ENCODE data around the gene SLC5A2. TPM values are rescaled to one million over a fixed set of nuclear protein-coding genes. Genes with fewer than 3 reads are reported as not detected.

The SLC5A2 gene
- total RNA-seq, 1 donor from 2014 or later = 0.53 TPM

GRCh38 chr16:31489616-31490584 is 7.0 kb downstream of the SLC5A2 start:
- Histone ChIP-seq H3K36me3 (peaks cover 23 to 46% of the 10 kb centered on the region in 2 donors), H3K27ac (no peak overlapping the region), H3K27me3 (no peaks in the 10 kb centered on the region), H3K9me3 (no peaks in the 10 kb centered on the region), H3K4me3 (no peak overlapping the region), H3K4me1 (peaks cover 10 to 15% of the 10 kb centered on the region in 2 donors)
- intact Hi-C loops (cut with DNase I) = no loop called here
- TF ChIP-seq CTCF (IDR thresholded peaks at IDR 0.05) = no peak
- no peak for DNase-seq (ENCODE audit: low spot score in 2 of 2)

GRCh38 chr16:31491778-31492418 is 9.0 kb downstream of the SLC5A2 start:
- Histone ChIP-seq H3K27me3 (no peaks in the 10 kb centered on the region), H3K36me3 (peaks cover 38 to 66% of the 10 kb centered on the region in 2 donors), H3K4me1 (peaks cover 10 to 15% of the 10 kb centered on the region in 2 donors), H3K4me3 (no peak overlapping the region), H3K9me3 (no peaks in the 10 kb centered on the region), H3K27ac (no peak overlapping the region)
- intact Hi-C loops (cut with DNase I) = no loop called here
- DNase-seq (ENCODE audit: low spot score in 2 of 2) = no peak
- TF ChIP-seq CTCF (IDR thresholded peaks at IDR 0.05) = no peak

- Histone ChIP-seq H3K9me3 (no peaks in the 10 kb centered on the region), H3K36me3 (peaks cover 51 to 76% of the 10 kb centered on the region in 2 donors), H3K4me1 (peaks cover under 1 to 2% of the 10 kb centered on the region in 2 donors), H3K27me3 (no peaks in the 10 kb centered on the region), H3K27ac (no peak overlapping the region), H3K4me3 (no peak overlapping the region)
- DNase-seq (ENCODE audit: low spot score in 2 of 2) = no peak
- intact Hi-C loops (cut with DNase I) = no loop called here
- no peak for TF ChIP-seq CTCF (IDR thresholded peaks at IDR 0.05)
These were observed 10.7 kb downstream of the SLC5A2 start for GRCh38 chr16:31493506-31494125.

GRCh38 chr16:31496670-31497069 is 13.7 kb downstream of the SLC5A2 start:
- H3K36me3 ChIP-seq = peaks cover 69 to 82% of the 10 kb centered on the region in 2 donors
- H3K27me3 ChIP-seq = no peaks in the 10 kb centered on the region
- intact Hi-C loops (cut with DNase I) = no loop called here
- no peaks in the 10 kb centered on the region for H3K9me3 ChIP-seq
- no peak for TF ChIP-seq CTCF (IDR thresholded peaks at IDR 0.05)
- no peak for DNase-seq (ENCODE audit: low spot score in 2 of 2)
- H3K27ac ChIP-seq = no peak overlapping the region
- no peak overlapping the region for H3K4me3 ChIP-seq
- no peaks in the 10 kb centered on the region for H3K4me1 ChIP-seq

- Histone ChIP-seq H3K36me3 (peaks cover 55 to 64% of the 10 kb centered on the region in 2 donors), H3K4me1 (peaks cover 0 to 8% of the 10 kb centered on the region in 2 donors), H3K9me3 (no peaks in the 10 kb centered on the region), H3K27me3 (no peaks in the 10 kb centered on the region), H3K27ac (no peak overlapping the region), H3K4me3 (no peak overlapping the region)
- no peak for TF ChIP-seq CTCF (IDR thresholded peaks at IDR 0.05)
- intact Hi-C loops (cut with DNase I) = no loop called here
- DNase-seq (ENCODE audit: low spot score in 2 of 2) = no peak
These were observed 15.6 kb downstream of the SLC5A2 start for GRCh38 chr16:31498493-31498892.

Measured in ascending aorta (tissue), 2 donors.